Measurements from ENCODE around the gene FKBP15. TPM values are rescaled to one million over a fixed set of nuclear protein-coding genes. Genes with fewer than 3 reads are reported as not detected.
"Not testable (repeated sequence)": the region's sequence is repeated elsewhere in the genome, so short reads cannot be mapped to it uniquely, and the experiment has no call there.

Gene FKBP15, protein sequence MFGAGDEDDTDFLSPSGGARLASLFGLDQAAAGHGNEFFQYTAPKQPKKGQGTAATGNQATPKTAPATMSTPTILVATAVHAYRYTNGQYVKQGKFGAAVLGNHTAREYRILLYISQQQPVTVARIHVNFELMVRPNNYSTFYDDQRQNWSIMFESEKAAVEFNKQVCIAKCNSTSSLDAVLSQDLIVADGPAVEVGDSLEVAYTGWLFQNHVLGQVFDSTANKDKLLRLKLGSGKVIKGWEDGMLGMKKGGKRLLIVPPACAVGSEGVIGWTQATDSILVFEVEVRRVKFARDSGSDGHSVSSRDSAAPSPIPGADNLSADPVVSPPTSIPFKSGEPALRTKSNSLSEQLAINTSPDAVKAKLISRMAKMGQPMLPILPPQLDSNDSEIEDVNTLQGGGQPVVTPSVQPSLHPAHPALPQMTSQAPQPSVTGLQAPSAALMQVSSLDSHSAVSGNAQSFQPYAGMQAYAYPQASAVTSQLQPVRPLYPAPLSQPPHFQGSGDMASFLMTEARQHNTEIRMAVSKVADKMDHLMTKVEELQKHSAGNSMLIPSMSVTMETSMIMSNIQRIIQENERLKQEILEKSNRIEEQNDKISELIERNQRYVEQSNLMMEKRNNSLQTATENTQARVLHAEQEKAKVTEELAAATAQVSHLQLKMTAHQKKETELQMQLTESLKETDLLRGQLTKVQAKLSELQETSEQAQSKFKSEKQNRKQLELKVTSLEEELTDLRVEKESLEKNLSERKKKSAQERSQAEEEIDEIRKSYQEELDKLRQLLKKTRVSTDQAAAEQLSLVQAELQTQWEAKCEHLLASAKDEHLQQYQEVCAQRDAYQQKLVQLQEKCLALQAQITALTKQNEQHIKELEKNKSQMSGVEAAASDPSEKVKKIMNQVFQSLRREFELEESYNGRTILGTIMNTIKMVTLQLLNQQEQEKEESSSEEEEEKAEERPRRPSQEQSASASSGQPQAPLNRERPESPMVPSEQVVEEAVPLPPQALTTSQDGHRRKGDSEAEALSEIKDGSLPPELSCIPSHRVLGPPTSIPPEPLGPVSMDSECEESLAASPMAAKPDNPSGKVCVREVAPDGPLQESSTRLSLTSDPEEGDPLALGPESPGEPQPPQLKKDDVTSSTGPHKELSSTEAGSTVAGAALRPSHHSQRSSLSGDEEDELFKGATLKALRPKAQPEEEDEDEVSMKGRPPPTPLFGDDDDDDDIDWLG
- 9.6 and 30.2 TPM in 2 replicates for total RNA-seq

DNA sequence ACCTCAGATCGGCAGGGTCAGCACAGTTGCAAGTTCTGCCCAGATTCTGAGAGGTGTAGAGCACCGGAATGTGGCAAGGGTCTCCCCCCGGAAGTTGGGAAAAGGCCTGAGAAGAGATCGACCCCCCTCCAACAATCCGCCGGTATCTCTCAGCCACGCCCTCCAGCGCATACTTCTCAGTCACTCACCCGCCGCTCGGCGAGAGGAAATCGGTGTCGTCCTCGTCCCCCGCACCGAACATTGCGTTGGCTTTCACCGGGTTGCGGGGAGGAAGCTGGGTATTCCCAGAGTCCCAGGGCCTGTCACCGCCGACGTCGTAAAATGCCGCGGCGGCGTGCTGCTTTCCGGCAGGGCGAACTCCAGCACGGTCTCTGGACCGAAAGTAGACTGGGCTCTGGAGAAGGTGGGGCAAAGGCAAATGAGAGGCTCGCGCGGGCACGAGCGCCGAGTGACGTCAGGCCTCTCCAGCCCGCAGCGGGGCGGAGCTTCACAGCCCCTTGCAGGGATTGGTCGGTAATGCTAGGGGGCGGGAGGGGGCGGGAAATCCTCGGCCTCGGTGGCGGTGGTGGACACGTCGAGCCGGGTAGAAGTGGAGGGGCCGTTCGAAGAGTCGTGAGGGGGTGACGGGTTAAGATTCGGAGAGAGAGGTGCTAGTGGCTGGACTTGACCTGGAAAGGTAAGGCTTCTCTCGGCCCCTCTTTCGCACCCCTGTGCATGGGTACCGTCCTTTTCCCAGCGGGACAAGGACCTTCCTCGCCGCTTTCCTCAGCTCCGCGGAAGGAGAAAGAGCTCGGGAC lies at the start of gene FKBP15, which contains the start of gene SLC31A1:
Gene FKBP15, minus strand, starts transcription at position 275 of the 797 bp plus-strand sequence. Its CDS starts 34 bp downstream, at position 241.
Gene SLC31A1, plus strand, starts transcription at position 542 of the 797 bp plus-strand sequence. CDS start 34,605 bp downstream, outside the sequence.
- DNase-seq (ENCODE audit: low read depth): peak; percentile 95

DNA sequence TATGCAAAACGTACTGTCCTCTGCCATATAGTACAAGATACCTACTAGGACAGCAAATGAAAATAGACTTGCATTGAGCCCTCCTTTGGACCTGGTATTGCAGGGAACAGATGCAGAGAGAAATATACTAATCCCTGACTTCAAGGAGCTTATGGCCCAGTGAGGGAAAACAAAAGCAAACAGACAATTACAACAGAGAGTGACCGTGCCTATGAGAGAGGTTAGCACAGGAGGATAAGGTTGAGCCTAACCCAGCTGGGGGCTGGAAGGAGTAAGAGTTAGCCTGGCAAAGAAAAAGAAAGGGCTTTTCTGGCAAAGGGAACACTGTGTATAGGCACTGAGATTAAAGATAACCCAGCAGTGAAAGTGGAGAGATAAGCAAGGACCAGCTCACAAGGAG lies 48.8 kb upstream of the FKBP15 start:
- no peak for DNase-seq (ENCODE audit: low read depth)

DNA sequence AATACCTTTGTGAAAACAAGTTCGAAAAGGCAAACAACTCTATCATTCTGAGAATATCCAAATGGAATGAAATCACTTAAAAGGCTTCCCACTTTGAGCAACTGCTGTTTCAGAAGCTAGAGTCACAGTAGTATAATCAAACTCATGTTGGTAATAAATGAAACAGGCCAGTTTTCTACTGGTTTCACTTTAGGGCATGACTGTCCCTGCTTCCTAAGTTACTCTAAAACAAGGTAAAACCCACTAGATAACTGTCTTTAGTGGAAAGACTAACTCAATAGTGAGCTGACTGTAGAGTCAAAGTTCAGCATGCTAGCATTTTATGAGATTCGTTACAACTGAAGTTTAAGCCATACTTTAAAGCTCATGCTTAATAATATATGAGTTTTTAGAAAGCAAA lies 48.3 kb upstream of the FKBP15 start:
- DNase-seq (ENCODE audit: low read depth): no peak

DNA sequence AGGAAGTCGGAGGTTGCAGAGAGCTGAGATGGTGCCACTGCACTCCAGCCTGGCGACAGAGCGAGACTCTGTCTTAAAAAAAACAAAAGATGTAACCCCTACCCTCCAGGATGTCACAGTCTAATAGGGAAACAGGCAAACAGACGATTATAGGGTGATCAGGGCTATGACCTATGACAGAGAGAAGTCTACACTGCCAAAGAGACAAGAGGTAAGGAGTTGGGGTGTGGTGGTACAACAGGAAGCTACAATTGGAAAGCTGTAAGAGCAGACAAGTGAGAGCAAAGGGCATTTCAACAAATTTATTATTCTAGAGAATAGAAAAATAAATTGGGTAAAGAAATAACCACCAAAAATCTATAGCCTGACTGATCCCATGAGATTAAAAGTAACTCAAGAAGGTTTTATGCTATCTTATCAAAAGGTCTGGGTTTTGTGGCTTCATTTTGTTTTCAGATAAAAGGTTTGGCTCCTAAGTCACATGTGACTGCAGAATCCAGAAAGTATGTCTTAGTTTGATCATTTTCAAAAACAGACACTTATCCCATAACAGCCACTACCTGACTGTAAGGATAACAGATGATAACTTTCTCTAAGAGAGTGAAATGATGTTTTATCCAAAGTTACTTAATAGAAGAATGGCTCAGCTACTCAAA lies 47.0 kb upstream of the FKBP15 start:
- DNase-seq (ENCODE audit: low read depth): no peak

DNA sequence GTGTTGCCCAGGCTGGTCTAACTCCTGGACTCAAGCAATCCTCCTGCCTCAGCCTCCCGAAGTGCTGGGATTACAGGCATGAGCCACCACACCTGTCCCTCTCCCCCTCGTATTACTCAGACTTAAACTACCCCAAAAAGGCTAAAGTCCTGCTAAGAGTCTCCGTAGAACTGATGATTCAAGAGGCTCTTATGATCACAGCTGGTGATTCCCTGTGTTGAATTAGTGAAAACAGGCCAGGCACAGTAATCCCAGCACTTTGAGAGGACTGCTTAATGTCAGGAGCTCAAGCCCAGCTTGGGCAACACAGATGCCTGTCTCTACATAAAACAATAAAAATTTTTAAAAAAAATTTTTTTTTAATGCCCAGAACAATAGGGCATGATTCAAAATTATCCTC lies 45.1 kb upstream of the FKBP15 start:
- DNase-seq (ENCODE audit: low read depth): no peak

DNA sequence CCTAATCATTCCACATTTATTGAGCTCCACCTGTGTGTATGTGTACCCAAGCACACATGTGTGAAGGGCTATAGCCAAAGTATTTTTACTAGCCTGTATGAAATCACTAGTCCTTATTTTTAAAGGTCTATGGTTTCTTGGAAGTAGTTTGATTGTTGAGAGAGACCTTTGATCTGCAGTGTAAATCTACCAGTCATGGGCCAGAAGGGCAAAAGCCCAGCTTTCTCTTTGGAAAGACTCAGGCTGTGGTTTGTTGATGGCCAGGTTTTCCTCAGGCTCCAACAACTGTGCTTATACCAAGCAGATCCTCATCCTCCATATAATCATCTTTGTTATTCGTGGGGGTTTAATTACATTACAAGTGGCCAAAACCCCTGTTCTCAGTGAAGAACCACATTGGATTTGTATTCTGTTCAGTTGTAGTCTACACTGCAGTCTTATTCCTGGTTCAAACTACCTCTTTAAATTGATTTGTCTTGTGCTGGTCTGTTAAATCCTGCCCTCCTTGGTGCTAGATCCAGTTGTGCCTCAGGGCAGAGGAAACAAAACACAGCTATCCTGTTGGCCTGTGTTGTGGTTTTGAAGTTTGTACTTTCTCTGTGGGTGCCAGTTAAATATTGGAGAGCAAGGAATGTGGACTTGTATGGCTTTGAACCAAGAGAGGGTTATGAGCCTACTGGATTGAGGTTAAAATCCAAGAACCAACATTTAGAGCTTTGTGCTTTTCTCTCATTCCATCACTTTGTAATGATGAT lies 41.0 kb upstream of the FKBP15 start:
- DNase-seq (ENCODE audit: low read depth): peak; percentile 93

DNA sequence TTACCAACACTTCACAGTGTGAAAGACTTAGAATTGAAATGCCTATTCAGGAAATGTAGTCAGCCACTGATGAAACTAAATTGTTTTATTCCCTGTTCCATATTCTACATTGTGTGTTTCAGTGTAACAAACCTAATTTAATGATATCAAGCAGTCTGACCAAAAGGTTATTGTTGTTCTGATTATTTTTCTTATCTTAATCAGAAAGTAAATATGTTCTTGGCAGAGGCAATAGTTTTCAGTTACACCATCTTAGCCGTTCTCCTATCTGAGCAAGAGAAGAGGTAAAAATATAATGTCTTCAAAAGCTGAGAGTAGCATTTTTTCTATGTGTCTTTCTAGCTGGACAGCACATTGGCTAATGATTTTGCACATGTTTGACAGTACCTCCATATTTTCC lies 37.2 kb upstream of the FKBP15 start:
- DNase-seq (ENCODE audit: low read depth): no peak

DNA sequence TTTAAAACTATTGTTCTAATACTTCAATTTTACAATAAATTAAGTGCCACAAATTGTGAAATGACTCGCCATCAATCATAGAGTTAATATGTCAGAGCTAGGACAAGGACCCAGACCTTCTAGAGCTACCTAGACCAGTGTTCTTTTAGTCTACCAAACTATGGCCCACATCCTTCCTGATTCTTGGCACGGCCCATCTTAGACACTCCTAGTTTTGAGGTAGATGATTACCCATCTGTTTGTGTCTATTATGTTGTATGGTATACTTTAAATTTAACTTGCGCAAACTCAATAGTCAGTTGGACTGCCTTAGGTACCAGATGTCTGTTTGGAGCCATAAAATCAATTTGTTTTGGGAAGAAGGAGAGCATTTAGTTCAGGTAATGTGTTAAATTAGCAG lies 36.8 kb upstream of the FKBP15 start:
- DNase-seq (ENCODE audit: low read depth): no peak

DNA sequence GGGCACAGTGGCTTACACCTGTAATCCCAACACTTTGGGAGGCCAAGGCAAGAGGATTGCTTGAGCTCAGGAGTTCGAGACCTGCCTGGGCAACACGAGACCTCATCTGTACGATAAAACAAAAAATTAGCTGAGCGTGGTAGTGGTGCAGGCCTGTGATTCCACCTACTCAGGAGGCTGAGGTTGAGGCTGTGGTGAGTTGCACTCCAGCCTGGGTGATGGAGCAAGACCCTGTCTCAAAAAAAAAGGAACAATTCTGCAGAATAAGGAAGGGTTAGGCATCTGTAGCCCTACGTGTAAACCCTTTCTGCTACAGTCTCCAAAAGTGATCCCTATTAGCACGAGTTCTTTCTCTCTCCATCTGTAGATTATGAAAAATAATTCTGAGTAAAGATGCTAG lies 34.4 kb upstream of the FKBP15 start:
- DNase-seq (ENCODE audit: low read depth): no peak

DNA sequence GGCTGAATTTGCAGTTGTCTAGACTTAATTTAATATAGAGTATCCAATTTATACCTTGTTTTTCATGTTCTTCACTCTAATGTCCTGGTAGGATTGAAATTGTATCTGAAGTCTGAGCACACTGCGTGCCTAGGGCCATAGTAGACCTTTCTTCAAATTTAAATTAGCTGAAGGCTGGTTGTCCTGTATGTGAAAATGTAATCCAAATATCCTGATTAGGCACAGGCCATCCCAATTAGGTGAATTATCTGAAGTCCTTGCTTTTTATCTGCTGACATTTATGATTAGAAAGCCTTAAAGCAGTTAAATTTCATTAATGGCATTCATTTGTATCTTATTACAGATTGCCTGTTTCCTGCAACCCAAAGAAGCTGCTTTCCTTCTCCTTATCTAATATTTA lies 33.9 kb upstream of the FKBP15 start:
- DNase-seq (ENCODE audit: low read depth): no peak

DNA sequence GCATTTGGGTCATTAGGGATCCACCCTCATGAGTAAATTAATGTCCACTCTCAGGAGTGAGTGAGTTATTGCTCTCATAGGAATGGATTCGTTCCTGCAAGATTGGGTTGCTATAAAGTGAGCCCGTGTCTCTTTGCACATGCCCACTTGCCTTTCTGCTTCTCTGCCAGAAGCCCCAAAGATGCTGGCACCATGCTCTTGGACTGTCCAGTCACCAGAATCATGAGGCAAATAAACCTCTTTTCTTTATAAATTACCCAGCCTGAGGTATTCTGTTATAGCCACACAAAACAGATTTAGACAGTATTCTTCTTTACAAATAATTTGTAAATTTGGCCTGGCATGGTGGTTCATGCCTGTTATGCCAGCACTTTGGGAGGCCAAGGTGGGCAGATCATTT lies 29.7 kb upstream of the FKBP15 start:
- no peak for DNase-seq (ENCODE audit: low read depth)

DNA sequence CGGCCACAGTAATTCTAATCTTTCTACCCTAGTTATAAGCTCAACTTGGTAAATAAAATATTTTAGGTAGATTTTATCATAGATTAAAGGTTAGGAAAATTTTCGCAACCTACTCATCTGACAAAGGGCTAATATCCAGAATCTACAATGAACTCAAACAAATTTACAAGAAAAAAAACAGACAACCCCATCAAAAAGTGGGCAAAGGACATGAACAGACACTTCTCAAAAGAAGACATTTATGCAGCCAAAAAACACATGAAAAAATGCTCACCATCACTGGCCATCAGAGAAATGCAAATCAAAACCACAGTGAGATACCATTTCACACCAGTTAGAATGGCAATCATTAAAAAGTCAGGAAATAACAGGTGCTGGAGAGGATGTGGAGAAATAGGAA lies 28.6 kb upstream of the FKBP15 start:
- DNase-seq (ENCODE audit: low read depth): not testable (repeated sequence)

DNA sequence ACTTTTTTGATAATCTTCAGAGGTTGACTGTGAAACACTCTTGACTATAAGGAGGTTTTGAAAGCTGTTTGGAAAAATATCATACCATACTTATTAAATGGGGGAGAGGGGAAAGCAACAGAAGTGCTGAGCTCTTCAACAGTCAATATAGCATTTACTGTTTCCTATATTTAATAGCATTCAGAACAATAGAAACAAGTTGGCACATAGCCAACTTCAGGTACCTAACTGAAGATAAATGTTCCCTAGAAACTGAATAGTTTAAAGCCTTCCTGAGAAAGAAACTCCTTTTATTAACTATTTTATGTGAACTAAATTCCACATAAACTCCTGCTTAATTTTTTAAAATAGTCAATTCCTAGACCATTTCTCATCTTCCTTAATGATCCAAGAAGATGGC lies 26.6 kb upstream of the FKBP15 start:
- no peak for DNase-seq (ENCODE audit: low read depth)

DNA sequence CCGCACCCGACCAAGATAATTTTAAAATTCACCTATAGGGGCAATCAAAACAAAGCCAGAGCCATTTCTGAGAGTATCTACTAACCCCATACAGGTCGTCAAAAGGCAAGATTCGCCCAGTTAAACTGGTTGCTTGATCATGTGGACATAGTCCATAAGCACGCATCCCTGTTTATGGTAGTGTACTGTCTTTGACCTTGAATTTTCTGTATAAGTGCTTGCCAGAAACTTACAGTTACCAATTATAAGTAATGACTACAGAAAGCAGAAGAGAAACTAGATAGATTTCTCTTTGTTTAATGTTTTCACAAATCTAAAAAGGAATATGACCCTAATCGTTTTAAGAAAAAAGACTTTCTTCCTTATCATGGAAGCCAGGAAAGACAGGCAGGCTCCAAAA lies 25.9 kb upstream of the FKBP15 start:
- no peak for DNase-seq (ENCODE audit: low read depth)

DNA sequence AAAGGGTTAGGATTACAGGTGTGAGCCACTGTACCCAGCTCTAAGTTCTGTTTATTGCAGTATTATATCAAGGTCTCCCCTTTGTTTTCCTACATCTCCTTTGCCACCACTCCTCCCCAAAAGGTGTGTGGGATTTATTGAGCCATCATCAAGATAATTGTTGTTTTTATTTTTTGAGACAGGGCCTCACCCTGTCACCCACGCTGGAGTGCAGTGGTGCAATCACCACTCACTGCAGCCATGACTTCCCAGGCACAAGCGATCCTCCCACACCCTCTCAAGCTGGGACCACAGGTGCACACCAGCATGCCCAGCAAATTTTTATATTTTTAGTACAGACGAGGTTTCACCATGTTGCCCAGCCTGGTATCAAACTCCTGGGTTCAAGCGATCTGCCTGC lies 24.8 kb upstream of the FKBP15 start:
- no peak for DNase-seq (ENCODE audit: low read depth)

DNA sequence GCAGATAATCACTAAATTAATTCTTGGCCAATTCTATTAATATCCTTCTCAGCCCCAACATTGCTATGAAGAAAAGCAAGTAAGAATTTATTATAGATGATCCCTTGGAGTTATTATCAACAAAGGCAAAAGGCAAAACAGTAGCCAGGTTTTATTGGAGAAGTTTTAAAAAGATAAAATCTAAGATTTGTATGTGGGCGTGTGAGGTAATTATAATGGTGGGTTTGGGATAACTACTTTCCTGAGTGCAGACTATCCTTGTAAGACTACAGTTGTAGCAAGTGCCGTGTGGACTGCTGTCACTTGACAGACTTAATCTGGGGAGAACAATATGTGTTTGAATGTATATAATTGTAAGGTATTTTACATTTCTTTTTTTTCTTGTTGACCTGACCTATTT lies 23.5 kb upstream of the FKBP15 start:
- DNase-seq (ENCODE audit: low read depth): no peak

DNA sequence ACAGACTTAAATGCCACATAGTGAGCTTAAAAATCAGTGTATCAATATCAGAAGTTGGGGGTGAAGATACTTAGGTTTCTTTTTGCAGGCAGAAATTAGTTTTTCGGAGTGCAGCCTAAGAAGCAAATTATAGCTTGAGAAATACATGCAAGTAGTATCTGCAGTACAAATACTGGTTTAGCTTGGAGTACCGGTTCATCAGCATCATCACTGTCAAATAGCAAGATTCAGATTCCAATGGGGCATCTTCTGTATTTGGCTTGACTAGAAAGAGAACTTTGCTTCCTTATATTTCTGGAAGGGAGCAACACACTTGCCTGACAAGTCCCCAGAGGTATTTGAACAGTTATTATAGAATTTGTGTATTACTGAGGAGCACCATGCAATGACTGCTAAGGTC lies 20.1 kb upstream of the FKBP15 start:
- no peak for DNase-seq (ENCODE audit: low read depth)

DNA sequence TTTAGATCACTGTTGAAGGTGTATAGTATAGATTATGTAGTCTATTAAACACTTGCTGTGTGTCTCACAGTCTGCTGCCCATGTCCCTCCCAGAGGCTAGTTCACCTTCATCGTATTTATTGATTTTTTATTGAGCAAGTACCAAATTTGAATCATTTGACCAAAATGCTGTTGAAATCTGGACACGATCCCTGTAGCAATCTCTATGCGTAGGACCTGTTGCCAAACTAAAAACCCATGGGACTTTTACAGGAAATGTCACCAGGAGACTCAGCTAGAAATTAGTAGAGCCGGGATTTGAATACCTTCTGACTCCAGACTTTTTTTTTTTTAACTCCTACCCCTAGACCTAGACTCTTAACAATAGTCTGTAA lies 17.8 kb upstream of the FKBP15 start:
- no peak for DNase-seq (ENCODE audit: low read depth)

DNA sequence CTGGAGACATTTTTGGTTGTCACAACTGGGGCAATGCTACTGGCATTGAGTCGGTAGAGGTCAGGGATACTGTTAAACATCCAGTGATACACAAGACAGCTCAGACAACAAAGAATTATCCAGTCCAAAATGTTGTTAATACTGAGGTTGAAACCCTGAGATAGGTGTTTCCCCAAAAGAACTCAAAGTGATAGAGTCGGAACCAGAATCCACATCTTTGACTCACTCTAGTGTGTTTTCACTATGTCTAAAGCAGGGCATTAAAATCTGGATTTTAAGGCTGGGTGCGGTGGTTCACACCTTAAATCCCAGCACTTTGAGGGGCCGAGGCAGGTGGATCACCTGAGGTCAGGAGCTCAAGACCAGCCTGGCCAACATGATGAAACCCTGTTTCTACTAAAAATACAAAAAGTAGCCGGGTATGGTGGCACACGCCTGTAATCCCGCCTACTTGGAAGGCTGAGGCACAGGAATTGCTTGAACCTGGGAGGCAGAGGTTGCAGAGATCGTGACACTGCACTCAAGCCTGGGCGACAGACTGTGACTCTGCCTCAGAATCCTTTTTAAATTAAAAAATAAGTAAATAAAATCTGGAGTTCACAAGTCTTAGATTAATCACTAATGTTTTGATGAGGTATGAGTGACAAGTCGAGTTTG lies 17.3 kb upstream of the FKBP15 start:
- no peak for DNase-seq (ENCODE audit: low read depth)

DNA sequence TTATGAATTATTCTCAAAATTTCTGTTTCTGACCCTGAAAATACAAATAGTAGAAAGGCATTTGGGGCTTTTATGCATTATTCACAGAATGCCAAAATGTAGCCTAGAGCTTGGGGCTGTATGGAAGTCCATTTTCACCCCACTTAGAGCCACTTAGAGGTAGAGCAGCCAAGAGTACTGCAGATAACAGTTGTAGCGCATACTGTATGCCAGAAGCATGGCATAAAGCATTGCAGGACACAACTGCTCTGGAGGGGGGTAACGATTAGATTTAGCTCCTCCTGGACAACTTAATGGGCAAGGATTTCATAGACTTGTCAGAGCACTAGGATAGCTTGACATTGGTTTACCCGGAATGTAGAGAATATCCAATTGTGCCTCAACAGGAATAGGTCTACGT lies 15.9 kb upstream of the FKBP15 start:
- no peak for DNase-seq (ENCODE audit: low read depth)
